GM10248 (cell line): ENCODE results near the gene ZNF254.
A peak's percentile ranks its signal among the peaks of the same experiment; 100 is the strongest.
"Not testable (repeated sequence)": the region's sequence is repeated elsewhere in the genome, so short reads cannot be mapped to it uniquely, and the experiment has no call there.

Experiments
- CTCF ChIA-PET: fragments of 300-600 bp; sonication (Branson Sonifier 250); formaldehyde crosslinking; extraction: SDS; loops from one replicate; lab custom pipeline; 2021; ENCODE audit warnings: antibody characterized with exemption; lab: Yijun Ruan, JAX
- POLR2A ChIA-PET: fragments of 350-650 bp; sonication (Branson Sonifier 250); formaldehyde crosslinking; extraction: SDS; loops from one replicate; lab custom pipeline; 2020; ENCODE audit warnings: antibody characterized with exemption; lab: Yijun Ruan, JAX
- DNase-seq: peaks from one replicate; pipeline ENCODE4 v3.0.0; 2012; ENCODE audit errors: extremely low spot score
- TF ChIP-seq, protein P1 (sequence below): IDR thresholded peaks from 2 replicates; pipeline ENCODE4 v1.5.1; 2012; ENCODE audit warnings: mild to moderate bottlenecking, low read depth; ENCODE audit errors: extremely low read depth, missing control alignments, control extremely low read depth

ZNF254 gene

DNA sequence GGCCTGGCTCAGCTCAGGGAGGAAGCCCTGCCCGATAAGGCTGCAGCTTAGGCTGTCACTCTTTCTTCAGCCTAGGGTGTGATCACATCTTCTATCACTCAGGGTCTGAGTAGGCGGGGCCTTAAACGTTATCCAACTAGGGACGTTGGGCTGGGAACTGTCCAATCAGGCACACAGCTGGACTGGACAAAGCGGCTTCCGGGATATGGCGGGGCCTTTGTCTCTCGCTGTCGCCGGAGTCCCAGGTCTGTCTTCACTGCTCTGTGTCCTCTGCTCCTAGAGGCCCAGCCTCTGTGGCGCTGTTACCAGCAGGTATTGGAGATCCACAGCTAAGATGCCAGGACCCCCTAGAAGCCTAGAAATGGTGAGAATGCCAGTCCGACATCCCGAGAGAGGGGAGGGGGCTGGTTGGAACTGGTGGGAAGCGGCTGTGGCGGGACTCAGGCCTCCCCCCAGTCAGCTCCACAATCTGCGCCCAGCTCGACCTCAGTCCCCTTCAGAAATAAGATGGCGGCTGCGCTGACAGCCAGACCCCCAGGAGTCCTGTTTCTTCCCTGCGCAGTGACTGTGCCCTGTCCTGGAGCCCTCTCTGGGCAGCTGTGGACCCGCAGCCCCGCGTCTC is at the start of gene ZNF254:
TSS of gene ZNF254 (plus strand) at position 214 of the 622 bp plus-strand sequence. CDS start at position 335, 121 bp downstream.
- ChIA-PET CTCF (interaction anchor here (0.9 kb wide), 2 partner anchors 11 to 54 kb away, joined by 3 to 4 read pairs; no protein-coding TSS in a partner anchor), POLR2A (interaction anchor here (0.5 to 1.7 kb wide), 7 partner anchors 11 to 813 kb away, joined by 3 to 7 read pairs (median 4); partner anchors contain the start of gene ZNF675)
- DNase-seq = peak; percentile 86
- TF ChIP-seq, protein P1, sequence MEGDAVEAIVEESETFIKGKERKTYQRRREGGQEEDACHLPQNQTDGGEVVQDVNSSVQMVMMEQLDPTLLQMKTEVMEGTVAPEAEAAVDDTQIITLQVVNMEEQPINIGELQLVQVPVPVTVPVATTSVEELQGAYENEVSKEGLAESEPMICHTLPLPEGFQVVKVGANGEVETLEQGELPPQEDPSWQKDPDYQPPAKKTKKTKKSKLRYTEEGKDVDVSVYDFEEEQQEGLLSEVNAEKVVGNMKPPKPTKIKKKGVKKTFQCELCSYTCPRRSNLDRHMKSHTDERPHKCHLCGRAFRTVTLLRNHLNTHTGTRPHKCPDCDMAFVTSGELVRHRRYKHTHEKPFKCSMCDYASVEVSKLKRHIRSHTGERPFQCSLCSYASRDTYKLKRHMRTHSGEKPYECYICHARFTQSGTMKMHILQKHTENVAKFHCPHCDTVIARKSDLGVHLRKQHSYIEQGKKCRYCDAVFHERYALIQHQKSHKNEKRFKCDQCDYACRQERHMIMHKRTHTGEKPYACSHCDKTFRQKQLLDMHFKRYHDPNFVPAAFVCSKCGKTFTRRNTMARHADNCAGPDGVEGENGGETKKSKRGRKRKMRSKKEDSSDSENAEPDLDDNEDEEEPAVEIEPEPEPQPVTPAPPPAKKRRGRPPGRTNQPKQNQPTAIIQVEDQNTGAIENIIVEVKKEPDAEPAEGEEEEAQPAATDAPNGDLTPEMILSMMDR = no peak

DNA sequence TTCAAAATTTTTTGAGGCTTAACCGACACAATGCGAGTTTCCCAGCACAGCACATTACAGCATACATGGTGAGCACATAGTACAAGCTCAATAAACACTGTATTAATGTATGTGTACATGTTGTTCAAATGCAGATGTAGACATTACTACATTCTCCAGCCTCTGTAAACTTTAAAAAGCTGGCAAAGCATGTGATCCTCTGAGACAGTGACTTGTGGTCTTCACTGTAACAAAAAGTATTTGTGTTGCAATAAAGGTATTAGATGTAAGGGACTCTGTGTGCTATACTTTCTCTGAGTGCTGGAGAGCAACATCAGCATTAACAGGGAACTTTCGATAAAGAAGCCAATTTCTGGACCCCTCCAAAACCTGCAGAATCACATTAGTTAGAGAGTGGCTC is 46.4 kb upstream of the ZNF254 start:
- ChIA-PET POLR2A (no interaction called here), CTCF (no interaction called here)
- TF ChIP-seq, protein P1 = no peak
- no peak for DNase-seq

DNA sequence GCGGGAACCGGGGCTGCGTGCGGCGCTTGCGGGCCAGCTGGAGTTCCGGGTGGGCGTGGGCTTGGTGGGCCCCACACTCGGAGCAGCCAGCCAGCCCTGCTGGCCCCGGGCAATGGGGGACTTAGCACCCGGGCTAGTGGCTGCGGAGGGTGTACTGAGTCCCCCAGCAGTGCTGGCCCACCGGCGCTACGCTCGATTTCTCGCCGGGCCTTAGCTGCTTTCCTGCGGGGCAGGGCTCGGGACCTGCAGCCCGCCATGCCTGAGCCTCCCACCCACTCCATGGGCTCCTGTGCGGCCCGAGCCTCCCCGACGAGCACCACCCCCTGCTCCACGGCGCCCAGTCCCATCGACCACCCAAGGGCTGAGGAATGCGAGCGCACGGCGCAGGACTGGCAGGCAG is 45.7 kb upstream of the ZNF254 start:
- POLR2A ChIA-PET, CTCF ChIA-PET, DNase-seq: not testable (repeated sequence)

DNA sequence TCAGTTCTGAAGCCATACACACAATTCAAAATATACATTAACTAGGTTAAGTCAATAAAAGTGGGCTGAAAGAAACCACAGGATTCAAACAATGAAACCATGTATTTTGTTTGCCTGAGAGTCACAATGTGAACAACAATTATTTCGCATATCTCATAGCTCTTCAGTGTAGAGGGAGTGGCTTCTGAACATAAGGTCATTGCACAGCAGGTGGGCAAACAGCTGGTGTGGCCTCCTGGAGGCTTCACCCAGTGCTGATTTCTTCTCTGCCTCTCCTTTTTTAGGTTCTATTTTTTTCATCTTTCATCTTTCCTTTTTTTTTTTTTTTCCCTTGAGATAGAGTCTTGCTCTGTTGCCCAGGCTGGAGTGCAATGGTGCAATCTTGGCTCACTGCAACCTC is 40.4 kb upstream of the ZNF254 start:
- ChIA-PET CTCF (interaction anchor here (1.2 kb wide), 1 partner anchor 13 kb away, joined by 3 read pairs; no protein-coding TSS in a partner anchor), POLR2A (interaction anchor here (0.6 to 0.7 kb wide), 2 partner anchors 235 to 539 kb away, joined by 4 to 6 read pairs; no protein-coding TSS in a partner anchor)
- DNase-seq = no peak
- TF ChIP-seq, protein P1 = no peak

DNA sequence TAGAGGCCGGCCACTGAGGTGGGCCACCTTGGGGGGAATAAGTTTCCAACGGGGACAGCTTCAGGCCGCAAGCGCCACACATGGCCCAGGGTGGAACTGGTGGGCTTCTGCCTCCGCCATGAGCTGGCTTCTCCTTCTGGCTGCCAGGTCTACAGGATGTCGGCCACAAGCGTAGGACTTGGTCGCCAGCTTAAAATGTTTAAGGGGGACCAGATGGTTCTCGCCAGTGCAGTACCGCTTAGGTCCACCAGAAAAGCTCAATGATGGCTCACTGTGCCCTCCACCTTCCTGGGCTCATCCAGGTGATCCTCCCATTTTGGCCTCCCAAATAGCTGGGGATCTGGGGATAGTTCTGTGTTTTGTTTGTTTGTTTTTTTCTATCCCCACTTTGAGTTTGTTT is 38.7 kb upstream of the ZNF254 start:
- TF ChIP-seq, protein P1 = no peak

DNA sequence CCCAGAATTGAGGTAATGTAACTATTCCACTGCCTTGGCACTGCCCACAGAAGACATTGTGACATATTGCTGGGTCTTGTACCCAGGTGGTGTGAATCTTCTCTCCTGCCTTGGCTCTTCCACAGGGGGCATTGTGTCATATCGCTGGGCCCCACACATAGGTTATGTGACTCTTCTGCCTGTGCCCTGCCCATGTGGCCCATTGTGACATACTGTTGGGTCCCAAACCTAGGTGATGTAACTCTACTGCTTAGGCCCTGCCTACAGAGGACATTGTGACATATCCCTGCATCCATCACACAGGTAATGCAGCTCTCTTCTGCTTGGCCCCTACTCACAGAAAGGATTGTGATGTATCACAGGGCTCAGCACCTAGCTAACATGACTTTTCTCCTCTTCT is 37.5 kb upstream of the ZNF254 start:
- TF ChIP-seq, protein P1 = no peak
- ChIA-PET CTCF (no interaction called here), POLR2A (no interaction called here)
- DNase-seq = no peak

More for the DNA sequence above, 38.7 kb upstream of the ZNF254 start:
- no peak for DNase-seq
- CTCF ChIA-PET = interaction anchor here (1.5 kb wide), 1 partner anchor 15 kb away, joined by 3 read pairs; no protein-coding TSS in a partner anchor
- POLR2A ChIA-PET = interaction anchor here (0.9 kb wide), 1 partner anchor 38 kb away, joined by 4 read pairs; the partner anchor contains the start of gene ZNF254

DNA sequence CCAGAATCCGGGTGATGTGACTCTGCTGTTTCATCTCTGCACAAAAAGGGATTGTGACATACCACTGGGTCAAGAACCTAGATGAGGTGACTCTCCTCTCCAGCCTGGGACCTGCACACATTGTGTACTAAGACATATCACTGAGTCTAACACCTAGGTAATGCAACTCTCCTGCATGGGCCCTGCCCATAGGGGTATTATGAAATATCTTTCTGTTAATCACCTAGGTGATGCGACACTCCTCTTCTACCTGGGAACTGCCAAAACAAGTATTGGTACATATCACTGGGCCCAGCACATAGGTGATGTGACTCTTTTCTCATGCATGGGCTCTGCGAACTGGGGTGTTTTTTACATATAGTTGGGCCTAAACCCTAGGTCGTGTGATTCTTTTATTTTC is 35.5 kb upstream of the ZNF254 start:
- no peak for DNase-seq
- ChIA-PET POLR2A (no interaction called here), CTCF (no interaction called here)
- TF ChIP-seq, protein P1 = no peak
